B cell (primary cell): ENCODE measurements around the gene KIAA0825.

Source experiments
- EZH2 ChIP-seq: IDR thresholded peaks from 2 replicates; pipeline ENCODE4 v1.6.1; 2012; ENCODE audit warnings: borderline replicate concordance, low read depth, mild to moderate bottlenecking, moderate library complexity, low read length; ENCODE audit not compliant: insufficient read depth, poor library complexity, severe bottlenecking
- TF ChIP-seq, protein P1 (sequence below): fragments of 200-600 bp; IDR thresholded peaks from one replicate; pipeline ENCODE4 v1.8.0; 2022; ENCODE audit warnings: antibody characterized with exemption, mild to moderate bottlenecking

GRCh38 chr5:94285984-94286383, 332.4 kb downstream of the KIAA0825 start:
- TF ChIP-seq, protein P1, sequence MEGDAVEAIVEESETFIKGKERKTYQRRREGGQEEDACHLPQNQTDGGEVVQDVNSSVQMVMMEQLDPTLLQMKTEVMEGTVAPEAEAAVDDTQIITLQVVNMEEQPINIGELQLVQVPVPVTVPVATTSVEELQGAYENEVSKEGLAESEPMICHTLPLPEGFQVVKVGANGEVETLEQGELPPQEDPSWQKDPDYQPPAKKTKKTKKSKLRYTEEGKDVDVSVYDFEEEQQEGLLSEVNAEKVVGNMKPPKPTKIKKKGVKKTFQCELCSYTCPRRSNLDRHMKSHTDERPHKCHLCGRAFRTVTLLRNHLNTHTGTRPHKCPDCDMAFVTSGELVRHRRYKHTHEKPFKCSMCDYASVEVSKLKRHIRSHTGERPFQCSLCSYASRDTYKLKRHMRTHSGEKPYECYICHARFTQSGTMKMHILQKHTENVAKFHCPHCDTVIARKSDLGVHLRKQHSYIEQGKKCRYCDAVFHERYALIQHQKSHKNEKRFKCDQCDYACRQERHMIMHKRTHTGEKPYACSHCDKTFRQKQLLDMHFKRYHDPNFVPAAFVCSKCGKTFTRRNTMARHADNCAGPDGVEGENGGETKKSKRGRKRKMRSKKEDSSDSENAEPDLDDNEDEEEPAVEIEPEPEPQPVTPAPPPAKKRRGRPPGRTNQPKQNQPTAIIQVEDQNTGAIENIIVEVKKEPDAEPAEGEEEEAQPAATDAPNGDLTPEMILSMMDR: no peak
- TF ChIP-seq EZH2: no peak
